Measurements from ENCODE around the gene IFNE.

GRCh38 chr9:21454149-21454548 lies 28.0 kb downstream of the IFNE start:
- TF ChIP-seq CTCF (IDR thresholded peaks at IDR 0.05) = no peak
- no peak for TF ChIP-seq EZH2 (IDR thresholded peaks at IDR 0.05)
- TF ChIP-seq EZH2phosphoT487 (IDR thresholded peaks at IDR 0.05) = no peak
